Psoas muscle (tissue), 8 donors: ENCODE measurements around the gene RAI14. TPM values are rescaled to one million over a fixed set of nuclear protein-coding genes. Genes with fewer than 3 reads are reported as not detected.

Experiments
- ATAC-seq, 4 donors: fragments of 200-7000 bp; cut with Tn5 transposase; one replicate each; pipeline ENCODE4 v1.9.1; 2020; ENCODE audit warnings: moderate library complexity in 3 of 4, mild to moderate bottlenecking in 2 of 4
- DNase-seq, 2 donors: peaks; one replicate each; pipeline ENCODE4 v3.0.0-alpha.2; 2020
- H3K27ac ChIP-seq: fragments of 200-600 bp; one replicate; pipeline ENCODE4 v1.8.0; 2022
- H3K27me3 ChIP-seq, 3 donors: fragments of 200-600 bp in 1 of 3; one replicate each; pipeline versions ENCODE4 v1.6.1 to v1.8.0; 2013 to 2022; ENCODE audit warnings: low read length in 2 of 3, mild to moderate bottlenecking in 2 of 3, moderate library complexity in 1 of 3; ENCODE audit not compliant: insufficient read depth in 3 of 3
- H3K36me3 ChIP-seq, 2 donors: fragments of 200-600 bp in 1 of 2; one replicate each; pipeline versions ENCODE4 v1.6.1 to v1.8.0; 2013 to 2022; ENCODE audit warnings: low read depth in 1 of 2, mild to moderate bottlenecking in 1 of 2, moderate library complexity in 1 of 2; ENCODE audit not compliant: insufficient read depth in 1 of 2
- H3K4me1 ChIP-seq: fragments of 200-600 bp; one replicate; pipeline ENCODE4 v1.8.0; 2022
- H3K4me3 ChIP-seq: fragments of 200-600 bp; one replicate; pipeline ENCODE4 v1.8.0; 2022; ENCODE audit warnings: mild to moderate bottlenecking
- H3K9me3 ChIP-seq: fragments of 200-600 bp; one replicate; pipeline ENCODE4 v1.8.0; 2022
- WGBS, 3 donors: extraction: QIAGEN DNeasy Blood & Tissue Kit; methylation state at CpG; one replicate each; pipeline versions ENCODE4 v1.1.6 to v1.1.7; 2013; 5-methylcytosine and 5-hydroxymethylcytosine counted together
- intact Hi-C, 2 donors: fragments of 100-400 bp; cut with DNase I; formaldehyde crosslinking; loops; one replicate each; pipeline versions ENCODE4 v1.11.0 to v1.14.2; 2022
- polyA plus RNA-seq, 3 donors: library from polyadenylated mRNA; stranded (reverse); fragments of 200-250 nt; gene quantifications; one replicate each; pipeline ENCODE4 v1.2.3, GENCODE V29; 2013
- total RNA-seq, 4 donors: library from RNA; stranded (reverse); fragmentation: NEBNext Ultra II Directional in 2 of 4; extraction: Animal tissue kit (Norgen Biotek cat#: 25700) in 2 of 4; gene quantifications; one replicate each; pipeline versions ENCODE4 v1.2.1 to v1.2.4, GENCODE V29; 2021 to 2023
- TF ChIP-seq, protein P1 (sequence below): fragments of 200-600 bp; IDR thresholded peaks from one replicate; pipeline ENCODE4 v1.8.0; 2022; ENCODE audit warnings: antibody characterized with exemption
- donor health status: healthy with polysubstance abuse.
- donor health status: DM: no; HTN: no; CAD: no; lungs with moderate emphysema.
- donor health status: Bipolar disorder and iron deficiency.
- donor health status: healthy.
- donor health status: DM: yes; HTN: yes; CAD: no.
- donor health status: DM: no; HTN: no; CAD: no.
- donor health status: DM: no; HTN: no; CAD: no.
- donor health status: DM: yes; HTN: yes; CAD: no.

Gene RAI14
- total and polyA plus RNA-seq, 7 donors, result 0.69 to 4.3 (median 2.1) TPM

GRCh38 chr5:34626036-34626435 lies 30.1 kb upstream of the RAI14 start:
- DNase-seq (no peak), ATAC-seq (no peak)
- Histone ChIP-seq H3K36me3 (no peaks in the 10 kb centered on the region), H3K9me3 (no peaks in the 10 kb centered on the region), H3K27ac (no peak overlapping the region), H3K4me3 (no peak overlapping the region), H3K4me1 (no peaks in the 10 kb centered on the region), H3K27me3 (no peaks in the 10 kb centered on the region)
- TF ChIP-seq, protein P1, sequence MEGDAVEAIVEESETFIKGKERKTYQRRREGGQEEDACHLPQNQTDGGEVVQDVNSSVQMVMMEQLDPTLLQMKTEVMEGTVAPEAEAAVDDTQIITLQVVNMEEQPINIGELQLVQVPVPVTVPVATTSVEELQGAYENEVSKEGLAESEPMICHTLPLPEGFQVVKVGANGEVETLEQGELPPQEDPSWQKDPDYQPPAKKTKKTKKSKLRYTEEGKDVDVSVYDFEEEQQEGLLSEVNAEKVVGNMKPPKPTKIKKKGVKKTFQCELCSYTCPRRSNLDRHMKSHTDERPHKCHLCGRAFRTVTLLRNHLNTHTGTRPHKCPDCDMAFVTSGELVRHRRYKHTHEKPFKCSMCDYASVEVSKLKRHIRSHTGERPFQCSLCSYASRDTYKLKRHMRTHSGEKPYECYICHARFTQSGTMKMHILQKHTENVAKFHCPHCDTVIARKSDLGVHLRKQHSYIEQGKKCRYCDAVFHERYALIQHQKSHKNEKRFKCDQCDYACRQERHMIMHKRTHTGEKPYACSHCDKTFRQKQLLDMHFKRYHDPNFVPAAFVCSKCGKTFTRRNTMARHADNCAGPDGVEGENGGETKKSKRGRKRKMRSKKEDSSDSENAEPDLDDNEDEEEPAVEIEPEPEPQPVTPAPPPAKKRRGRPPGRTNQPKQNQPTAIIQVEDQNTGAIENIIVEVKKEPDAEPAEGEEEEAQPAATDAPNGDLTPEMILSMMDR, result no peak
- WGBS, 3 donors, result 62 to 77% (median 73%) methylated on average over 6 of the region's 6 CpGs
- intact Hi-C loops, result loop anchor here in 1 of 2 donors (5.0 kb wide), 1 partner anchor 144 kb away; no protein-coding TSS in a partner anchor

- ATAC-seq (no peak), DNase-seq (no peak)
- Histone ChIP-seq H3K27ac (no peak overlapping the region), H3K9me3 (no peaks in the 10 kb centered on the region), H3K36me3 (no peaks in the 10 kb centered on the region), H3K27me3 (no peaks in the 10 kb centered on the region), H3K4me3 (no peak overlapping the region), H3K4me1 (no peaks in the 10 kb centered on the region)
- intact Hi-C loops, result loop anchor here in 1 of 2 donors (5.0 kb wide), 1 partner anchor 144 kb away; no protein-coding TSS in a partner anchor
- WGBS, 3 donors, result 76 to 92% (median 84%) methylated on average over 5 of the region's 5 CpGs
- TF ChIP-seq, protein P1, result no peak
Observed at GRCh38 chr5:34626751-34627150, 29.4 kb upstream of the RAI14 start.

GRCh38 chr5:34627794-34628193 lies 28.3 kb upstream of the RAI14 start:
- H3K27ac ChIP-seq, result no peak overlapping the region
- TF ChIP-seq, protein P1, result no peak
- ATAC-seq, result no peak

DNA sequence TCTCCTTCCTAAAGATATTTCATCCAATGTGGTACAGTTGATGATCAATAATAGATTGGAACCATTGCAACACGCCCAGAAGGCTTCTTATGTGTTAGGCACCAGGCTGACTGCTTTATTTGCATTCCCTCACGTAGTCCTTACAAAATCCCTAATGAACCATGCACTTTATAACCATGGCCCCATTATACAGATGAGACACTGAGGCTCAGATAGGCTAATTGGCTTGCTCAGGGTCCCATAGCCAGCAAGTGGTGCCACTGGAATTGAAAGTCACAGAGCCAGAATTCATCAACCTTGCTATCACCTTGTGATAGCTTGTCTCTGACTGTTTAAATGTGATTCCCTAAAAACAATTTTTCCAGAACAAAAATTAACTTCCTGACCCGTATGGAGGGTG lies 27.8 kb upstream of the RAI14 start:
- Histone ChIP-seq H3K9me3 (no peaks in the 10 kb centered on the region), H3K4me1 (no peaks in the 10 kb centered on the region), H3K27ac (no peak overlapping the region), H3K4me3 (no peak overlapping the region), H3K27me3 (no peaks in the 10 kb centered on the region), H3K36me3 (no peaks in the 10 kb centered on the region)
- TF ChIP-seq, protein P1, result no peak
- DNase-seq (no peak), ATAC-seq (no peak)
- intact Hi-C loops, result loop anchor here in 1 of 2 donors (5.0 kb wide), 1 partner anchor 146 kb away; no protein-coding TSS in a partner anchor
- 57 to 64% (median 61%) methylated on average over 3 of the region's 3 CpGs for WGBS, 3 donors

More at GRCh38 chr5:34627794-34628193, 28.3 kb upstream of the RAI14 start:
- Histone ChIP-seq H3K4me1 (no peaks in the 10 kb centered on the region), H3K27me3 (no peaks in the 10 kb centered on the region), H3K36me3 (no peaks in the 10 kb centered on the region), H3K4me3 (no peak overlapping the region), H3K9me3 (no peaks in the 10 kb centered on the region)
- DNase-seq, result no peak
- WGBS, 3 donors, result 59 to 76% (median 67%) methylated on average over 1 of the region's 1 CpG
- intact Hi-C loops, result loop anchor here in 1 of 2 donors (5.0 kb wide), 1 partner anchor 145 kb away; no protein-coding TSS in a partner anchor

DNA sequence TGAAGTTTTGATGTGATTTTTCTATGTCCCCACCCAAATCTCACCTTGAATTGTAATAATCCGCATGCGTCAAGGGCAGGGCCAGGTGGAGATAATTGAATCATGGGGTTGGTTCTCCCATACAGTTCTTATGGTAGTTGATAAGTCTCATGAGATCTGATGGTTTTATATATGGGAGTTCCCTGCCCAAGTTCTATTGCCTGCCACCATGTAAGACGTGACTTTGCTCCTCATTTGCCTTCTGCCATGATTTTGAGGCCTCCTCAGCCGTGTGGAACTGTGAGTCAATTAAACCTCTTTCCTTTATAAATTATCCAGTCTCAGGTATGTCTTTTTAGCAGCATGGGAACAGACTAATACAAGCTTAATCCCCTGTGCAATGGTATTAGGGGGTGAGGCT lies 25.5 kb upstream of the RAI14 start:
- Histone ChIP-seq H3K9me3 (no peaks in the 10 kb centered on the region), H3K4me1 (no peaks in the 10 kb centered on the region), H3K27ac (no peak overlapping the region), H3K4me3 (no peak overlapping the region), H3K27me3 (no peaks in the 10 kb centered on the region), H3K36me3 (no peaks in the 10 kb centered on the region)
- WGBS, 3 donors, result 94 to 97% (median 94%) methylated on average over 4 of the region's 4 CpGs
- ATAC-seq, result no peak
- TF ChIP-seq, protein P1, result no peak
- intact Hi-C loops, result no loop called here
- no peak for DNase-seq
